Stomach (tissue), 4 donors: ENCODE results near the gene LONP1.

ENCODE experiments used
- CTCF ChIP-seq, 7 experiments: fragments of 450-650 bp in 4 of 7; fragments of 200-600 bp in 3 of 7; sonication (generic) in 3 of 7; IDR thresholded peaks; one replicate each; pipeline ENCODE4 v1.5.1; 2016 to 2019; ENCODE audit warnings: antibody characterized with exemption in 7 of 7, control low read depth in 2 of 7, mild to moderate bottlenecking in 1 of 7
- EP300 ChIP-seq: sonication (generic); formaldehyde crosslinking; IDR thresholded peaks from one replicate; pipeline ENCODE4 v1.6.1; 2017; ENCODE audit warnings: antibody characterized with exemption
- POLR2A ChIP-seq, 4 donors: fragments of 450-650 bp; IDR thresholded peaks; one replicate each; pipeline ENCODE4 v1.6.1; 2016; ENCODE audit warnings: antibody characterized with exemption in 4 of 4, control low read depth in 2 of 4, mild to moderate bottlenecking in 1 of 4, moderate library complexity in 1 of 4
- POLR2AphosphoS5 ChIP-seq, 3 donors: sonication (generic); formaldehyde crosslinking; IDR thresholded peaks; one replicate each; pipeline ENCODE4 v1.6.1; 2016; ENCODE audit warnings: antibody characterized with exemption in 3 of 3

GRCh38 chr19:5676772-5677105, 43.2 kb downstream of the LONP1 start:
- TF ChIP-seq POLR2AphosphoS5 (IDR thresholded peaks at IDR 0.05) = no peak
- TF ChIP-seq POLR2A (IDR thresholded peaks at IDR 0.05) = no peak
- no peak for TF ChIP-seq CTCF (IDR thresholded peaks at IDR 0.05)
- TF ChIP-seq EP300 = no peak
